CD4-positive, alpha-beta memory T cell (primary cell): Measurements from ENCODE around the gene ADCY3. TPM values are rescaled to one million over a fixed set of nuclear protein-coding genes. Genes with fewer than 3 reads are reported as not detected.

ENCODE experiments used
- CTCF ChIA-PET: fragments of 350-600 bp; sonication (Branson Sonifier 250); formaldehyde crosslinking; loops from one replicate; lab custom pipeline; 2021; ENCODE audit warnings: inconsistent platforms; ENCODE audit not compliant: partially characterized antibody; lab: Charles Lee
- POLR2A ChIA-PET: fragments of 350-600 bp; sonication (Branson Sonifier 250); formaldehyde crosslinking; loops from one replicate; lab custom pipeline; 2021; ENCODE audit not compliant: partially characterized antibody; lab: Charles Lee
- DNase-seq, 5 donors: peaks; one replicate each; pipeline versions ENCODE4 v3.0.0 to v3.0.0-alpha.2; 2020 to 2022; ENCODE audit warnings: mixed read lengths in 1 of 5
- H3K27ac ChIP-seq: one replicate; pipeline ENCODE4 v1.7.0; 2013; ENCODE audit warnings: low read depth, low read length
- H3K27me3 ChIP-seq: 2 replicates; pipeline ENCODE4 v1.7.0; 2013; ENCODE audit warnings: mild to moderate bottlenecking, low read length, moderate library complexity; ENCODE audit not compliant: insufficient read depth
- H3K36me3 ChIP-seq: 2 replicates; pipeline ENCODE4 v1.7.0; 2013; ENCODE audit warnings: mild to moderate bottlenecking, low read length, moderate library complexity; ENCODE audit not compliant: insufficient read depth
- H3K4me1 ChIP-seq: 2 replicates; pipeline ENCODE4 v1.7.0; 2013; ENCODE audit warnings: mild to moderate bottlenecking, low read length, moderate library complexity; ENCODE audit not compliant: insufficient read depth
- H3K4me3 ChIP-seq, 2 donors: one replicate each; pipeline ENCODE4 v1.7.0; 2013; ENCODE audit warnings: low read length in 2 of 2, mild to moderate bottlenecking in 1 of 2
- H3K9me3 ChIP-seq, 2 donors: one replicate each; pipeline ENCODE4 v1.7.0; 2013; ENCODE audit warnings: low read length in 2 of 2, control low read depth in 1 of 2; ENCODE audit not compliant: control insufficient read depth in 1 of 2
- H3K27ac Mint-ChIP-seq, 7 donors: one replicate each; pipeline ENCODE4 v1.8.0; 2020 to 2021; ENCODE audit warnings: mixed read lengths in 7 of 7, mild to moderate bottlenecking in 6 of 7, inconsistent platforms in 3 of 7, moderate library complexity in 3 of 7
- H3K27me3 Mint-ChIP-seq, 2 donors: one replicate each; pipeline ENCODE4 v1.8.0; 2020 to 2021; ENCODE audit warnings: mixed read lengths in 2 of 2
- H3K36me3 Mint-ChIP-seq, 2 donors: one replicate each; pipeline ENCODE4 v1.8.0; 2020 to 2021; ENCODE audit warnings: mixed read lengths in 2 of 2, inconsistent platforms in 1 of 2, mild to moderate bottlenecking in 1 of 2
- H3K4me1 Mint-ChIP-seq, 4 donors: one replicate each; pipeline ENCODE4 v1.8.0; 2020 to 2021; ENCODE audit warnings: mixed read lengths in 4 of 4, mild to moderate bottlenecking in 1 of 4
- H3K4me3 Mint-ChIP-seq, 8 donors: one replicate each; pipeline ENCODE4 v1.8.0; 2020 to 2021; ENCODE audit warnings: mixed read lengths in 8 of 8, mild to moderate bottlenecking in 7 of 8, moderate library complexity in 6 of 8, inconsistent platforms in 3 of 8
- H3K9me3 Mint-ChIP-seq, 8 donors: one replicate each; pipeline ENCODE4 v1.8.0; 2020 to 2021; ENCODE audit warnings: mixed read lengths in 8 of 8, mild to moderate bottlenecking in 5 of 8, inconsistent platforms in 3 of 8, moderate library complexity in 1 of 8
- intact Hi-C: fragments of 100-400 bp; cut with micrococcal nuclease; formaldehyde crosslinking; loops from one replicate; pipeline ENCODE4 v1.15.1; 2023
- polyA plus RNA-seq, 2 donors: library from polyadenylated mRNA; unstranded; fragments of 300-500 nt; fragmentation: Illumina TruSeq; gene quantifications; one replicate each; pipeline ENCODE4 v1.2.3, GENCODE V29; 2021
- total RNA-seq, 2 experiments: library from RNA; stranded (reverse); gene quantifications; one replicate each; pipeline ENCODE4 v1.2.3, GENCODE V29; 2021

ADCY3 gene
- total and polyA plus RNA-seq, 4 experiments from 2014 or later: 9.2 to 15.0 (median 14.8) TPM

GRCh38 chr2:24843330-24843860 is 76.6 kb downstream of the ADCY3 start:
- Histone ChIP-seq H3K27me3 (no peaks in the 10 kb centered on the region), H3K4me3 (no peak overlapping the region), H3K36me3 (no peaks in the 10 kb centered on the region), H3K27ac (no peak overlapping the region), H3K9me3 (no peaks in the 10 kb centered on the region), H3K4me1 (no peaks in the 10 kb centered on the region)
- intact Hi-C loops: no loop called here
- H3K27ac Mint-ChIP-seq: peak overlapping the region in 2 of 7 donors; percentile 66 to 78
- H3K27me3 Mint-ChIP-seq: no peaks in the 10 kb centered on the region
- H3K36me3 Mint-ChIP-seq: peaks cover 4 to 11% of the 10 kb centered on the region in 2 donors
- POLR2A ChIA-PET: no interaction called here
- no peak overlapping the region for H3K4me3 Mint-ChIP-seq
- H3K4me1 Mint-ChIP-seq: peaks cover 0 to 1% (median 0%) of the 10 kb centered on the region in 4 donors
- peaks cover 0 to 3% (median 0%) of the 10 kb centered on the region in 8 donors for H3K9me3 Mint-ChIP-seq
- CTCF ChIA-PET: no interaction called here
- no peak for DNase-seq

DNA sequence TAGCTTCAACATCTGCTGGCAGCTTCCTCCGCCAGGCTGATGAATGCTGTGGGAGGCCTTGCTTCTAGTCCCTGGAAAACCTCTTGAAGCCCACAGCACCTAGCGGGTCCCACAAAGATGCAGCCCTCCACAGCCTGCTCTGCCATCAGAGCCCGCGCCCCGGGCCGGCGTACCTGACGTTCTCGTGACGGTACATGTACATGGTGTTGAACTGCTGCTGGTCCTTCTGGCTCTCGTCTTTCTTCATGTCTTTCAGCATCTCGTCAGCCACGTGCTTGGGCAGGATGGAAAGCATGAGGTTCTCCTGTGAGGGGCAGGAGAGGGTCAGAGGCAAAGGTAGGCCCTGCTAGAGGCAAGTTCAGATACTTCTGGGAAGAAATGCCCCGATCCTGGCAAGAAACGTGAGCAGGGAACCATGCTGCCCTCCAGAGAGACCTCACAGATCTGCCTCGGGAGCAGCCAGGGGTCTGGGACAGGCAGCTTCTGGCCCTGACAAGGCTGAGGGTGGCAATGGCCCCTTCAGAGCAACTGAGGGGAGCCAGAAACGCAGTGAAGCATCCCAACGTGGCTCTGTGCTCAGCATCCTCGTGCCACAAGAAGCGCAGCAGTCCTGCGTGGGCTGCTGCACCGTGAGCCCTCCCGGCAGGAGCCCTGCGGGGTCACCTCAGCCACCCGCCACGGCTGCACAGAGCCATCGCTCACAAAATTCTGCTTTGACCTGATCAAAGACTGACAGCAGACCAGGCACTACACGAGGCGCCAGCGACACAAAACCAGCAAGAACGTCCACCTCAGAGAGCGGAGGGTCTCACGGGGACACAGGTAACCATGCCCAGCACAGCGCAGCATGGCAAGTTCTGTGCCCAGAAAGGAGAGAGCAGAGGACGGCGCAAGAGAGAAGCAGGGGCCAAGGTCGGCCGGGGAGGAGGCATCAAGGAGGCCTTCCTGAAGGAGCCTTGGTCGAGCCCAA is 77.7 kb downstream of the ADCY3 start:
- Mint-ChIP-seq H3K4me1 (peaks cover 0 to 1% (median 0%) of the 10 kb centered on the region in 4 donors), H3K4me3 (no peak overlapping the region), H3K36me3 (peaks cover 4 to 18% of the 10 kb centered on the region in 2 donors), H3K9me3 (peaks cover 0 to 3% (median 0%) of the 10 kb centered on the region in 8 donors), H3K27me3 (no peaks in the 10 kb centered on the region), H3K27ac (no peak overlapping the region)
- H3K36me3 ChIP-seq: no peaks in the 10 kb centered on the region
- no peaks in the 10 kb centered on the region for H3K4me1 ChIP-seq
- ChIA-PET POLR2A (no interaction called here), CTCF (no interaction called here)
- no peak overlapping the region for H3K4me3 ChIP-seq
- H3K9me3 ChIP-seq: no peaks in the 10 kb centered on the region
- intact Hi-C loops: no loop called here
- H3K27ac ChIP-seq: no peak overlapping the region
- H3K27me3 ChIP-seq: no peaks in the 10 kb centered on the region
- DNase-seq: no peak

DNA sequence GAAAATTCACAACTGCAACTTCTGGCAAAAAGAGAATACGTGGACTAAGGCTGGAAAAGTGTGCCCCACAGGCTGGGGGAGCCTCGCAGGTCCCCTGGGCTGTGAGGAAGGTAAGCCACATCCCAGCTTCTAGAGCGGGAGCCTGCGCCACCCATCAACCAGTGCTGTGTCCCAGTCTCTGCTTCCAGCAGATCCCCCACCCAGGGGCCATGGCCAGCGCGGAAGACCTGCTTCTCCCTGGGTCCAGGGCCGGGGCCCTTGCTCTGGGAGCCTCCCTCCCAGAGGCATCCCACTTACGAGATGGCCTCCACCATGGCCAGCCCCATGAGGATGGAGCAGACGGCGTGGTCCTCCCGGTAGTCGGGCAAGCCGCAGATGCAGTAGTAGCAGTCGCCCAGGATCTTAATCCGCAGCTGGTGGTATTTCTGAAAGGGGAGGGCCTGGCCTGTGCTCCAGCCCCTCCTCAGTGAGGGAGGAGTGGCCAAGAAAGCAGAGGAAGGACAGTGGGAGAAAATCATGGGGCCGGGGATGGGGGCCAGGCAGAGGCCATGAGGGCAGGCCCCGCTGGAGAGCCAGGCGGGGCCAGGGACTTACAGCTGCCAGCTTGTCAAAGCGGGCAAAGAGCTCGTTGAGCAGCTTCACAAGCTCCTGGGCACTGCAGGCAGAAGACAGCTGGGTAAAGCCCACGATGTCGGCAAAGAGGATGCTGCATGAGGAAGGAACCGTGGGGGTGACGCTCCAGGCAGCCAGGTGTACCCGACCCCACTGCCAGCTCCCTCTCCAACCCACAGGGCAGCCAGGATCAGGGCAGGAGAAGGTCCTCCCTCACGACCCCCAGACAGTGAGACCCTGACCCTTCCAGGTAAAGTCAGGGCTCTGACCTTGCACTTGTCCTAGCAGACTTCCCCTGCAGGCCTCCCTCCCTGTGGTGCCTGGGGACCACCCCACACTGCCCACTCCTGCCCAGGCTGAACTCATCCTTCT is 78.8 kb downstream of the ADCY3 start:
- Mint-ChIP-seq H3K4me3 (no peak overlapping the region), H3K4me1 (no peaks in the 10 kb centered on the region), H3K27ac (no peak overlapping the region), H3K36me3 (peaks cover 5 to 28% of the 10 kb centered on the region in 2 donors), H3K27me3 (no peaks in the 10 kb centered on the region), H3K9me3 (no peaks in the 10 kb centered on the region)
- ChIA-PET CTCF (no interaction called here), POLR2A (no interaction called here)
- Histone ChIP-seq H3K9me3 (no peaks in the 10 kb centered on the region), H3K27ac (no peak overlapping the region), H3K27me3 (no peaks in the 10 kb centered on the region), H3K4me1 (no peaks in the 10 kb centered on the region), H3K36me3 (no peaks in the 10 kb centered on the region), H3K4me3 (no peak overlapping the region)
- DNase-seq: no peak
- intact Hi-C loops: no loop called here

GRCh38 chr2:24840164-24840869 is 79.7 kb downstream of the ADCY3 start:
- Histone ChIP-seq H3K4me1 (no peaks in the 10 kb centered on the region), H3K27ac (no peak overlapping the region), H3K4me3 (no peak overlapping the region), H3K36me3 (peaks cover 2% of the 10 kb centered on the region), H3K27me3 (no peaks in the 10 kb centered on the region), H3K9me3 (no peaks in the 10 kb centered on the region)
- POLR2A ChIA-PET: no interaction called here
- intact Hi-C loops: no loop called here
- CTCF ChIA-PET: no interaction called here
- Mint-ChIP-seq H3K4me3 (no peak overlapping the region), H3K36me3 (peaks cover 10 to 36% of the 10 kb centered on the region in 2 donors), H3K27me3 (no peaks in the 10 kb centered on the region), H3K9me3 (no peaks in the 10 kb centered on the region), H3K27ac (no peak overlapping the region), H3K4me1 (no peaks in the 10 kb centered on the region)
- DNase-seq: no peak

GRCh38 chr2:24839729-24840128 is 80.3 kb downstream of the ADCY3 start:
- Histone ChIP-seq H3K36me3 (peaks cover 2% of the 10 kb centered on the region), H3K4me1 (no peaks in the 10 kb centered on the region), H3K9me3 (no peaks in the 10 kb centered on the region), H3K27me3 (no peaks in the 10 kb centered on the region), H3K27ac (no peak overlapping the region), H3K4me3 (no peak overlapping the region)
- peaks cover 14 to 40% of the 10 kb centered on the region in 2 donors for H3K36me3 Mint-ChIP-seq
- CTCF ChIA-PET: no interaction called here
- H3K9me3 Mint-ChIP-seq: no peaks in the 10 kb centered on the region
- no peaks in the 10 kb centered on the region for H3K27me3 Mint-ChIP-seq
- intact Hi-C loops: no loop called here
- no peak overlapping the region for H3K27ac Mint-ChIP-seq
- H3K4me1 Mint-ChIP-seq: no peaks in the 10 kb centered on the region
- no peak overlapping the region for H3K4me3 Mint-ChIP-seq
- no peak for DNase-seq
- POLR2A ChIA-PET: no interaction called here

GRCh38 chr2:24838541-24838940 is 81.5 kb downstream of the ADCY3 start:
- intact Hi-C loops: no loop called here
- H3K4me1 Mint-ChIP-seq: no peaks in the 10 kb centered on the region
- H3K27me3 ChIP-seq: no peaks in the 10 kb centered on the region
- no peaks in the 10 kb centered on the region for H3K27me3 Mint-ChIP-seq
- peaks cover 14 to 41% of the 10 kb centered on the region in 2 donors for H3K36me3 Mint-ChIP-seq
- CTCF ChIA-PET: no interaction called here
- no peak for DNase-seq
- no peak overlapping the region for H3K27ac Mint-ChIP-seq
- no peak overlapping the region for H3K4me3 Mint-ChIP-seq
- H3K4me1 ChIP-seq: no peaks in the 10 kb centered on the region
- POLR2A ChIA-PET: interaction anchor here (0.7 kb wide), 1 partner anchor 489 kb away, joined by 4 read pairs; no protein-coding TSS in a partner anchor
- H3K27ac ChIP-seq: no peak overlapping the region
- H3K9me3 Mint-ChIP-seq: no peaks in the 10 kb centered on the region
- H3K36me3 ChIP-seq: peaks cover 2% of the 10 kb centered on the region
- no peaks in the 10 kb centered on the region for H3K9me3 ChIP-seq
- H3K4me3 ChIP-seq: no peak overlapping the region
